SK-N-MC (cell line): ENCODE results near the gene ELF2.

Experiments
- EZH2 ChIP-seq: fragments of 200-600 bp; sonication (generic); IDR thresholded peaks from one replicate; pipeline ENCODE4 v1.6.1; 2017; ENCODE audit warnings: antibody characterized with exemption
- FOXP2 ChIP-seq: optimal IDR thresholded peaks from 2 replicates; pipeline ENCODE3; 2011; ENCODE audit warnings: mild to moderate bottlenecking, moderate library complexity; ENCODE audit not compliant: insufficient read depth; ENCODE audit errors: extremely low read length, control extremely low read depth
- POLR2AphosphoS5 ChIP-seq: IDR thresholded peaks from 2 replicates; pipeline ENCODE4 v1.6.1; 2012; ENCODE audit warnings: mild to moderate bottlenecking, low read depth, low read length, borderline replicate concordance

- TF ChIP-seq EZH2 (no peak), POLR2AphosphoS5 (no peak), FOXP2 (no peak)
Observed at GRCh38 chr4:139175646-139176301, 1.2 kb downstream of the ELF2 start.
